GM12874 (cell line): ENCODE results near the gene GIN1.

Experiments
- CTCF ChIP-seq: IDR thresholded peaks from 2 replicates; pipeline ENCODE4 v1.5.1; 2011; ENCODE audit warnings: low read depth, mild to moderate bottlenecking, control low read depth, low read length, moderate library complexity; ENCODE audit not compliant: insufficient read depth

The GIN1 gene

GRCh38 chr5:103120607-103121200 lies 766 bp upstream of the GIN1 start:
- TF ChIP-seq CTCF: no peak

- no peak for TF ChIP-seq CTCF
These were observed 721 bp downstream of the GIN1 start for GRCh38 chr5:103119070-103119764.

GRCh38 chr5:103117471-103117991 lies 2.4 kb downstream of the GIN1 start:
- no peak for TF ChIP-seq CTCF

GRCh38 chr5:103114440-103114839 lies 5.5 kb downstream of the GIN1 start:
- no peak for TF ChIP-seq CTCF

- TF ChIP-seq CTCF: no peak
These were observed 7.0 kb downstream of the GIN1 start for GRCh38 chr5:103112910-103113309.

GRCh38 chr5:103111468-103111867 lies 8.5 kb downstream of the GIN1 start:
- TF ChIP-seq CTCF: no peak

GRCh38 chr5:103110403-103110802 lies 9.5 kb downstream of the GIN1 start:
- TF ChIP-seq CTCF: no peak
